HG02938 (cell line): ENCODE measurements around the gene DPPA2.
"Not testable (repeated sequence)": the region's sequence is repeated elsewhere in the genome, so short reads cannot be mapped to it uniquely, and the experiment has no call there.

ENCODE experiments used
- ATAC-seq: cut with Tn5 transposase; IDR thresholded peaks from one replicate; pipeline ENCODE4 v1.9.1; 2021; ENCODE audit warnings: mild to moderate bottlenecking, moderate library complexity; ENCODE audit not compliant: unreplicated experiment

DPPA2 gene

GRCh38 chr3:109316162-109316730 lies at the start of gene DPPA2:
Gene DPPA2 (minus strand): TSS chr3:109316517. CDS start chr3:109314542, 1,975 bp downstream.
- ATAC-seq: no peak

GRCh38 chr3:109364088-109364487 lies 47.8 kb upstream of the DPPA2 start:
- no peak for ATAC-seq

DNA sequence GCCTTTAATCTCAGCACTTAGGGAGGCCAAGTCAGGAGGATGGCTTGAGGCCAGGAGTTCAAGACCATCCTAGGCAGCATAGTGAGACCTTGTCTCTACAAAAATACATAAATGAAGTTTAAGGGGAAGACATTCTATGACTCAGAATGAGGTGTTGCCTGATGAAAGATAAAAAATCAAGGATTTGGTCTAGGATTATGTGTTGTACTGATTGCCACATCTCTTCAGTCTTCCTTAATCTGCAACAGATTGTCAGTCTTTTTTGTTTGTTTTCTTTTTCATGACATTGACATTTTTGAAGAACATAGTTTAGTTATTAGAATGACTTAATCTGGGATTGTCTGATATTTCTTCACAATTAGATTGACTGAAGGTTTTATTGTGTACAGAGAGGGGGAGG lies 47.3 kb upstream of the DPPA2 start:
- ATAC-seq: no peak

DNA sequence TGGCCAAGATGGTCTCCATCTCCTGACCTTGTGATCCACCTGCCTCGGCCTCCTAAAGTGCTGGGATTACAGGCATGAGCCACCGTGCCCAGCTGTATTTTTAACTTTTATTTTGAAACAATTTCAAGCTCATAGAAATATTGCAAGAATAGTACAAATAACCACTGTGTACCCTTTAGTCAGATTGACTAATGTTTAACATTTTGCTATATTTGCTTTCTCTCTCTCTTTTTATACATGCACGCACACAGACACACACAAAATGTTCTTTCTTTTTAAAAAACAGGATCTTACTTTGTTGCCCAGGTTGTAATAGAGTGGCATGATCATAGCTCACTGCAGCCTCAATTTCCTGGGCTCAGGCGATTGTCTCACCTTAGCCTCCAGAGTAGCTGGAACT lies 46.5 kb upstream of the DPPA2 start:
- no peak for ATAC-seq

GRCh38 chr3:109358809-109359208 lies 42.5 kb upstream of the DPPA2 start:
- ATAC-seq: not testable (repeated sequence)

GRCh38 chr3:109356442-109357155 lies 40.3 kb upstream of the DPPA2 start:
- ATAC-seq: no peak

DNA sequence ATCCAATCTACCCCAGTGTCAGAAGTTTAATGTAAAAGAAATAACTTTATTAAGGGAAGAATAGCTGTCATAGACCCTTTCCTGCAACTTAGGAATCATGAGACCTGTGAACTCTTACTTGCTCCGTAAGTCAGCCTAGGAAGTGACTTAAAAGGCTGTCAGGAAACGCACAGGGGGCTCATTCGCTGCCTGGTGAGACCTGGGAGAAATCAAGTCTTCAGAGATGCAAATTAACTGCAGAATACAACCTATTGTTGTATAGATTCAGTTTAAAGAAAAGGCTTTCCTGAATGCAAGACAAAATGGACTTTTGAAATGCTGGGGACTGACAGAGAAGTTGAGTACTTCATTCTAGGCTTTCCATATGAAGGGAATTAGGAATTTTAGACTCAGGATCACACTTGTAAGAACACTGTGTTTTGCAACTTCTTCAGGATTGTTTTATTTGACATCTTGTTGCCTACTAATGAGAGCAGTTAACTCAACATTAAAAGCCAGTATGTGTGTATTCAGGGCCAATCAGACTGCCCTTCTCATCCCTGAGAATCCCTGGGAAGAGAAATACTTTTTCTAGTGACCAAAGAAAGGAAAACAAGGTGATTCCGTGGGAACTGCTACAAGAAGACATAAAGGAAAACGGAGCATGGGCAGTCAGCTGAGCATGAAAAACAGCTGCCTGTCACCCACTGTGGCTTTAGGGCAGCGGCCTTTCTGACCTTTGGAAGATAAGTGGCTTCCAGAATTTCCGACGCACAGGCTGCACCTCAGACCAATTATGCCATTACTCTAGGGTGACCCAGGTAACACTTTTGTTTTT lies 39.5 kb upstream of the DPPA2 start:
- no peak for ATAC-seq

DNA sequence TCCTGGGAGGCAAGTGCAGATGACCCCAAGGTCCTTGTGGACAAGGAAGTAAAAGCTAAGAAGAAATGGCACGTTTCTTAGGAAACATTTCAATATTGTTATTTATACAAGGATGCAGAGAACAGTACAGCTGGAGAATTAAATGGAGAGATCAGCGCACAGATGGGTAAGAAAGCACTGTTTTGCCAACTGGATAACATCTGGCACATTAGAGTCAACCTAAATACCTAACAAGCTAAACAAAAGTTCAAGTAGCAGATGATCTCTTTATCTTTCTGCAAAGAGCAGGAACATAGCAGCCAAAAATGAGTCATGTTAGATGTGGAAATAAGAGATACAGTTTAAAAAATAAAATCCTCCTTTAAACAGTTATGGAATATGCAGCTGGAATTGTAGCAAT lies 36.7 kb upstream of the DPPA2 start:
- ATAC-seq: no peak

DNA sequence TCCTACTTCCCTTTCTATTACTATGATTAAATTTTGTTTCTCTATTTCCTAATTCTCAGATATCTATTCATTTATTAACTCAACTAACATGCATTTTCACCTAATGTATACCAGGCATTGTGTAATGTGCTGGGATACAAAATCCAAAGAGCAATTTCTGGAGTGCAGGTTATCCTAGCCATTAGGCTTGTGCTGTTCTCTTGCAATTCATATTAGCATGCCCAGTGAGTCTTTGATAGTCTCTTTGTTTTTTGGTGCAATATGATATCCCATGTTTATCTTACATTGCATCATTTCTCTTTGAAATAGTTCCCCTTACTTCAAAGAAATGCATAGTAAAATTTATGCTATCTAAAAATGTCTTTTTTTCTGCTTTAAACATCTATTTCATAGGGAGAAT lies 34.9 kb upstream of the DPPA2 start:
- no peak for ATAC-seq

DNA sequence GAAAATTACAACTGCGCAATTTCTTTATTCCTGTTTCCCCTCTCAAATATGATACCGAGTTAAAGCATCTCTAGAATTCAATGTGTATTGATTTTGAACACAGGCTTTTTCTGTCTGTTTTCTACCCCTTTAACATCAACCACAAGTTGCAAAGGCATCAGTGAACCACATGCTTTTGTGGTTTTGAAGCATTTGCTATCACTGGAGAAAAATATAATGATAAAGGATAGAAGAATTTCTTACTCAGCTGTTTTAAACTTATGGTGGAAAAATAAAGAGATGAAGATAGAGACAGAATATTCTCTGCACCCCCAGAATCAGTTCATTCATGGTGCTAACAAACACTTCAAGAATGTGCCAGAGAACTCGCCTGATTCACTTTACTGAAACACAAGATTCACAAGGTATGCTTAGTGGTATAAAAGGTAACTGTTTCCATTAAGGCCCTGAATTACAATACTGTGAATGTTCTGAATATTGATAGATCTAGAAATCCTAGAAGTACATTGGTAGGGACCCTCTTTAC lies 30.5 kb upstream of the DPPA2 start:
- no peak for ATAC-seq

- ATAC-seq: no peak
These were observed 29.8 kb upstream of the DPPA2 start for GRCh38 chr3:109346099-109346498.

GRCh38 chr3:109339714-109340648 lies 23.7 kb upstream of the DPPA2 start:
- ATAC-seq: no peak

DNA sequence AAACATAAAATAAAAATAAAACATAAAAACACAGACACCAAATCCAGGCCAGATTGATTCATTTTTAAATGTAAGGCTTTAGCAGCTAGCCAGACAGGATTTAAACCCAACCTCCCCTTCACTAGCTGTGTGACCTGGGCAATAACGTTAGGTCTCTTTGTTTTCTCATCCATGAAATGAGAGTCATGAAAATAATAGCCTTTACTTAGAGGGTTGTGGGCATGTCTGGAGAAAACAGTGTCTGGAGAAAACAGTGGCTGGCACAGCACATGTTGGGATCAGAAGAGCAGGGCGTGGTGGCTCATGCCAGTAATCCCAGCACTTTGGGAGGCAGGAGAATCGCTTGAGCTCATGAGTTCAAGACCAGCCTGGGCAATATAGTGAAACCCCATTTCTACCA lies 22.9 kb upstream of the DPPA2 start:
- ATAC-seq: no peak

- no peak for ATAC-seq
These were observed 22.0 kb upstream of the DPPA2 start for GRCh38 chr3:109338322-109338721.

DNA sequence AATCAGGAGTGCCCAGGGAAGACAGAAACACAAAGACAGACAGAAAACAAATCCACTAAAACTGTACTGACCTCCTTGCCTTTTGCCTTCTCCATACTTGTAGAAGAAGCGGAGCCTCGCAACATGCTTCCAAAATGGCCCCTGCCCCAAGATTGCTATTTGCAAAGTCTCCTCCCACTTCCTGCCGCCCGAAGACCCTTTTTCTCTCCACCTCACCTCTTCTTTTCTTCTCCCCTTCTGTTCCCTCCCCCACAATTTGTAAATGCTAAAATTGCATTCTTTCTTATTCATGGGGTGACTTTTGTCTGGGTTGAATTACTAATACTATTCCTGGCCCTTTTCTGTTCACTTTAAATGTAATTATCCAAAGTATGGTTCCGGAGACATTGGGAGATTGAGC lies 21.1 kb upstream of the DPPA2 start, which contains the start of gene DPPA4:
Gene DPPA4, minus strand, starts transcription at position 154 of the 400 bp plus-strand sequence. Its CDS starts 29 bp downstream, at position 125.
- ATAC-seq: no peak

GRCh38 chr3:109336291-109336861 lies 20.1 kb upstream of the DPPA2 start:
- ATAC-seq: no peak

DNA sequence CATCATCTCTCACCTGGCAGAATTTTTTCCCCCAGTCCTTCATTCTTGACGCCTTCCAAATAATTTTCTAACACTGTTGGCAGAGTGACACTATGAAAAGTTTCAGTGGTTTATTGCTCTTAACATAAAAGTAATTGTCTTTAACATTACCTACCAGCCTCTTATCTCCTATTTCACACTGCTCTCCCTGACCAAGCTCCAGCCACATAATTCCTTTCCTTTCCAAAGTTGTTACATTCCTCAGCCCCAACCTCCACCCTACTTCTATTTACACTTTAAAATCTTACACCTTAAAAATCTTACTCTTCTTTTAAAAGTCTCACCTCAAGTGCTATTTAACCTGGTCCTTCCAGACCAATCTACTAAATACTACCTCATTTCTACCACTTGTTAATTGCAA lies 18.3 kb upstream of the DPPA2 start:
- no peak for ATAC-seq

GRCh38 chr3:109331692-109332091 lies 15.4 kb upstream of the DPPA2 start:
- ATAC-seq: no peak

- ATAC-seq: no peak
These were observed 14.1 kb upstream of the DPPA2 start for GRCh38 chr3:109330405-109330804.

DNA sequence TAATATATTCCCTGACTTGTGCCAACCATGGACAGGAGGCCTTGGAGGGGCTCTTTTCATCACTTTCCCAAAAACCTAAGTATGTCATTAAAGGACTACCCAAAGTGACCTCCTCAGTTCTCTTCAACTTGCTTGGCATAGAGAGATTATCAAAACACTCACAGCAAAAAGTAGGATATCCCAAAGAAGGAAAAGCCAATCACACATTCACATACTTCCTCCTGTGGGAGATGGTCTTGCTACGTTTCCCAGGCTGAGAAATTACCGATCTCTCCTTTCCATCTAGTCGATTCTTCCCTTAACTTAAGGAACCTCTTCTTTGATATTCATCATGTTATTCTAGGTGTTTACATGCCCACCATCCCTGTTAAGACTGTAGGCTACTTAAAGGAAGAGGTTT lies 11.9 kb upstream of the DPPA2 start:
- ATAC-seq: no peak
